ENCODE results near the gene USF1.
"Not testable (repeated sequence)": the region's sequence is repeated elsewhere in the genome, so short reads cannot be mapped to it uniquely, and the experiment has no call there.

USF1 gene

DNA sequence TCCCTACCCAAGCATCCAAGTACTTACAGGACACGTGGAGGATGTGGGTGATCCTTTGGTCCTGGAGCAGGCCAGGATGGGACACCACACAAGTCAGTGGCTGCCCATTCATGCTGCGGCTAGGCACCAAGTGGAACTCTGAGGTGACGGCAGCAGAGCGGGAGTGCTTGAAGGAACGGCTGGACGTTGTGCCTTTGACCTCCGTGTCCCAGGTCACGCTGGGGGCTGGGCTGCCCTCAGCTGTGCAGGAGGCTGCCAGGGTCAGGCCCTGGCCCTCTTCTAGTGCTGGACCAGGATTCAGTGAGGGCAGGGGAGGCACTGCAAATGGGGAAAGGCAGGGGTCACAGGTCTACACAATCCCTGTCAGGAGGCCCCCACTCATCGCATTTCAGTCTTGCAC is 31.6 kb upstream of the USF1 start:
- DNase-seq = no peak

DNA sequence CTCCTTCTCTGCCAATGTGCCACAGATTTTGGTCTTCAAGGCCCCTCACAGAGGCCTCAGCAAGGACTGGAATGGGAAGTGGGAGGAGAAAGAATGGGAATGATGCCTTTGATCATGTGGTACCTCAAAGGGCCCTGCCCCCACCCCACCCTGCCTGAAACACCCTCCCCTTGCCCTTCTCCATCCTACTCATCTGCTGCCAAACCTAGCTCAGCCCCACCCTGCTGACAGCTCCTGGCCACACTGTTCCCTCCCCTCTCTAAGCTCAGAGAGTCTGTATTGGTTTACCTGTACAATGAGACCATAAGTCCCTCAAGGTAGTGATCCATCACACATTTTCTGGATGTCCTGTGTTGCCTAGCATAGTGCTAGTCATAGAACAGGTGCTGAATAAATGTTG is 30.6 kb upstream of the USF1 start:
- no peak for DNase-seq

DNA sequence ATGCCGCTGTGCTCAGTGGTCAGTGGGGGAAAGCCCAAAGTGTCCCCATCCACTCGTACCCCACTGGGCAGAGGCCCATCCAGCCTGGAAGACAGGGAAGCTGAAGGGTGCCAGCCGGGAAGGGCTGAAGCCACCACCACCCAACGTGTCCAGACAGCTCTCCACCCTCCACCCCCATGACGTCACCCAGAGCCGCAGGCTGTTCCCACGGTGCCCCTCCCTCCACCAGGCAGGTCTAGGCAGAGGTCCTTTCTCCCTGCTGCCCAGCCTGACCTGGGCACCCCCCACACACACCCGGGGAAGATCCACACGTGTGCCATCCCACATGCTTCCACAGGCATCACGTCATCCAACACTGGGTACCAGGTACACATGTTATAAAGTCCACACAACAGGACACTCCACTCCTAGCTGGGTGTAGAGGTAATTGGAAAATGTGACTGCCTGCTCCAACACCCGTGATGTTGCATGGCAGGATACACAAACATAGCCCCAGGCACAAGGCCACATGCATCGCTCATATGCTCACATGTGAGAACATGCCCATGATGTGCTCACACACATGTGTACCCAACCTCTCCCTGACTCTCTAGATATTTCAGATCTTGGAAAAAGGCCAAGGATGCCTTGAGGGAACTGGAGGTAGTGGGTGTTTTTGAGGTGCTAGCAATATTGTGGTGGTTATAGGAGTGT is 29.0 kb upstream of the USF1 start:
- peak; percentile 25 for DNase-seq

DNA sequence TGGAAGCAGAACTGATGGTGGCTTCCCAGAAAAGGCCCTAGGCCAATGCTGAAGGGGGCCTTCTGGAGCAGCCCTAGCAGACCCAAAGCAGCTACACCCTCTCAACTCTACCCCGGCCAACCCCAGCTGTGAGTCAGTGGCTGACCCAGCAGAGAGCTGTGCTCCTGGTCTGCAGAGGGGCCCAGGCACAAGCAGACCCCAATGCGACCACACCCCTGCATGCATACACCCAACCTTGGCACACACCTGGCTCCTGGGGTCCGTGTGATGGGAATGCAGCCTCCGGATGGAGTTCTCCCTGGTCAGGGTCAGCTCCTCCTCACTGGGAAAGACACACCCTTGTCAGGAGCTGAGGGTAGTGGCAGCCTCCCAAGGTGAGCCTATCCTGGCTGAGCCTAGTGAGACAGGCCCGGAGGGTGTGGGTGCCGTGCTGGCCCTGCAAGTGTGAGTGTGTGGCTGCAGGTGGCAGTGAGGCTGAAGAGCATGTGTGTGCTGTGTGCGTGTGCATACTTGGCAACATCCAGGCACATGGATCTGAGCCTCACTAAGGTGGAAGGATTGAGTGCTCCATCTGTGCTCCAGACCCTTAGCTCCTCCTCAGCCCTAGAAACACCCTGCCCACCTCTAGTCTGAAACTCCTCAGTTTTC is 27.8 kb upstream of the USF1 start:
- DNase-seq = no peak

DNA sequence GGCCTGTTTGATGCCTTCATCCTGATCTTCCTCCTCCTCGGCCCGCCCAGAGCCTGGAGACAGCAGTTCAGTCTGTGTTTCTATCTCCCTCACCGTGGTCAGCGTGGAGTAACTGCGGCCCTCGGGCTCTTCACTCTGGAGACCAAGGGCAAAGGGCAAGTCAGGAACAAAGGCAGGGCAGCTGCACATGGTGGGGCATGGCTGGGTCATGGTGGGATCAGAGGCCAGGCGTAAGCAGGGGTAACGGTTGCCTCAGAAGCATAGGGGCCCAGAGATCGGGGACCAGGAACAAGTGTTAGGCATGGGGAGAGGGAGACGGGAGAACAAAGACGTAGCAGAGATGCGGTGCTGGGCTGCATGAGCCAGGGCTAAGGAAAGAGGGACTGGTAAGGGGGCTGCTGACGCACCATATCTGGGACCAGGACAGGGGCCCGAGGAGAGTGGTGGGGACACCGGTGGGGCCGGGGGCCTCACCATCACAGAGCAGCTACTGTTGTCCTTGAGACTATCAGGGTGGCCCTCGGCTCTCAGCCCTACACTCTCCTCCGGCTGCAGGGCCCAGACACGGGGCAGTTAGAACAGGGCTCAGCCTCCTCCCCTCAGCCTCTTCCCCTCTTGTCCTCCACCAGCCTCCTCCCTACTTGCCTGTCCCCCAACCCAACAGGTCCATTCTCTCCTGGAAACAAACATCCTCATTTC is 27.1 kb upstream of the USF1 start:
- DNase-seq = no peak

DNA sequence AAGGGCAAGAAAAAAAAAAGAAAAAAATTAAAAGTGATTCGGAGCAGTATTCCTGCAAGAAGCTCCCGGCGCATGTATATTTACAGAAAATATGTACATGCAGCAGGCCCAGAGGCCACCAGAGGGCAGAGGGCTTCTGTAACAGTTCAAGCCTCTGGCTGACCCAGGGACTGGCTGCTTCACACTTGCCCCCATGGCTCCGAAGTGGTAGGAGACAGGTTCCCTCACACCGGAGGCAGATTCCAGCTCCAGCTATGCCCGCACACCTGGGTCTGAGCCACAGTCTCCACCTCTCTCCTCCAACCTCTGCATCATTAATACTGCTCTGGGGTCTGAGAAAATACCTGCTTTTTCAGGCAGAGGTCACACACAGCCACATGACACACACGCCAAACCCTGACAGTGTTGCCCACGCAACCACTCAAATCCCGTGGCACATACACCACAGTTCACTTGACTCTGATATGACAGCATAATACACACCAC is 26.2 kb upstream of the USF1 start:
- DNase-seq = no peak

DNA sequence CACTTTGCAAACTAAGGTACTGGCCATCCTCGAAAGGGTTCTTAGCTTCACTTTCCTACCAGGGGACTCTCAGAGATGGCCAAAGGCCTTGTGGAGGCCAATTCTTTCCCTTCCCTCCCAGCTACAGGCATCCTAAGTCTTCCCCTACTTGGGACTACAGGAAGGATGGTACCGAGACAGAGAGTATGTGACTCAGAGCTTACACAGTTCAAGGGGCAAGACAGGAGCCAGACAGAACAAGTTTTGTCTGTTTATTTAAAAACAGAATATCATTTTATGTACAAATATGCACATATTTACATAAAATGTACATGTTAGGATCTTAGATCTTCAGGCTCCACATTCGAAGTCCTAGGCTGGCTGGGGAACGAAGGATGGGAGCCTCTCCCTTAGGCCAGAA is 25.0 kb upstream of the USF1 start:
- DNase-seq = no peak

DNA sequence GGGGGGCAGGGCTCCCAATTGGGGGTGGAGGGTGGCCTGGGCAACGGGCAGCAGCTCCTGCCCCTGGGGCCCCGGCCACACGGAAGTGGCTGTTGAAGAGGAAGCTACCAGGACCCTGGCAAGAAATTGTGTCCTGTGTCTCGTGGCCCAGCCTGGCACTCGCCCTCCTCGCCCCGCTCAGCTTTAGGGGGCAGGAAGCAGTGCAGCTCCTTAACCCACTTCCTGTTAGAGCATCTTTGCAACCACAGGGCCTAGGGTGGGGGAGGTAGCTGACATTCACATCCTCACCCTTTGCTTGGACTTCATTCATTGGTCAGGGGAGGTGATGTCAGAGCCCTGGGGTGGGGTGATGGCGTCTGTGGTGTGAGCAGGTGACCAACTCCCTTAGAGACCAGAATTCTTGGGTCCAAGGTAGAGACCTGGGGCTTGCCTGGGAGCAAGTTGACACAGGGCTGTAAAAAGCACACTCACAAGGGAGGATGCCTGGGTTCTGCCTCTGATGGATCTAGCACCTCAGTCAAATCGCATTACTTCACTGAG is 24.0 kb upstream of the USF1 start, which contains the start of gene ARHGAP30:
TSS of gene ARHGAP30 (minus strand) at position 161 of the 540 bp plus-strand sequence. CDS start 267 bp downstream, outside the sequence.
- DNase-seq = no peak

DNA sequence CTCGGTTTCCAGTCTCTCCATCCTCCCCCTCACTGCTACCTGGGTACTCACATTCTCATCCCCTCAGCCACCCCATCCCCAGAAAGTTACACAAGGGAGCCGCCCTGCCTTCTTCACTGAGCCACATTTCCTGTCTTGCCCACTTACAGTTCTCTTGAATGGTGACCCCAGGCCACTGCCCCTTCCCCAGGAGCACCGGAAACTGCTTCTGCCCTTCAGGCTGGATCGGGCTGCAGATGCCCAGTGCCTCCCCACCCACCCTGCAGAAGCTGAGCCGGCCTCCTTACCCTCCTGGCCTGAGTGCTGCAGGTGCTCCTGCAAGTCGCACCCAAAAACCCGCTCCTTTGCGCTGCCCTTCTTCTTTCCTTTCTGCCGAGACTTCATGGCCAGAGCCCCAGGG is 23.5 kb upstream of the USF1 start:
- no peak for DNase-seq

DNA sequence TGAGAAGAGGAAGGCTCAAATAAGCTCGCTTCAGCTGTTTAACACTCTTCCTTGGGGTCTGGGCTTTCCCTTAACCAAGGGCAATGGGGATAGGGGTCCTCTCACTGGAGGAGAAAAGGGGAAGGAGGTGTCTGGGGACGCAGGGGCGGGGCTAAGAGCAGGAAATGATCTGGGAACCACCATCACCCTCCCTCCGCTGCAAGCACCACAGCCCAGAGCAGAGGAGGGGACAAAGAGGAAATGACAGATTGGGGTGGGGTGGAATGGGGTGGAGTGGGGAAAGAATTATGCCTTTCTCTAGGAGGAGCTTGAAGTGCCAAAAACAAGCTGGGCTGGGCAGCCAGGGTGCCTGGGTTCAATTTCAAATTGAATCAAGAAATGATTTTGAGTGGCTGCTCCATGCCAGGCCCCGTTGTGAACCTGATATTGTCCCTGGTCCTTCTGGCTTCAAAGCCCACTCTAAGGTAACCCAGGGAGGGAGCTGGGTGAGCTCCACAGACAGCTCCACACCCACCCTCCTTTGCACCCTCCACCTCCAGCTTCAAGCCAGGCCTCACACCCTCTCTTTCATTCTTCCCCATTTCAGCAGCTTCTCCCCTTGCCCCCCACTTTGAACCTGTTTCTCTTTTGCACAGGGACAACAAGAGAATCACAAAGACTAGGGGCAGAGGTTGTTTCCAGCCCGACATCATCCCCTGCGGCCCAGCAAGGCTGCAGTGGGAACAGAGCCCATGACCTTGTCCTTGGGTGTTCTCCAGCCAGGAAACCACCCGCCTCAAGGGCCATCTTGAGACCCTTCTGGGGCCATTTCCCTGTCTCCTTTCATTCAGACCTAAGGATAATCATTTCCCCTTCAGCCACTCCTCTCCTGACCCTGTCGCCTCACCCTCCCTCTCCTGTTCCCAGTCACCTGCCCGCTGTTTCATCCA is 22.8 kb upstream of the USF1 start:
- DNase-seq = no peak

DNA sequence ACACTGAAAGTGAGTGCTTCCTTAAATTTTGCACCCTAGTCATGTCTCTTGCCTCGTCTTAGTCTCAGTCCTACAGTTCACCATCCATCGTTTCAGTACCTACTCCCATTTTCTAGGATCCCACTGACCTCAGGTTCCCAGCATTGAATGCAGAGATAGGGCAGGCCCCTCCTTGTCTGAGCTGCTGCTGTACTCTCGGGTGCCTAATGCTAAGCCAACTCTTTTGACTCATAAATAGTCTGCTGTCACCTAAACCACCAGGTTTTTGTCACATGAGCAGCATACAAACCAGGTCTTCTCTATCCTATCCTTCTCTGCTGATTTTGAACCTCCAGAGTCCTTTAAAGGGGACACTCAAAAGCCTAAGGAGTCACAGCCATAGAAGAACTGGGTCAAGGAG is 20.9 kb upstream of the USF1 start:
- DNase-seq = no peak

DNA sequence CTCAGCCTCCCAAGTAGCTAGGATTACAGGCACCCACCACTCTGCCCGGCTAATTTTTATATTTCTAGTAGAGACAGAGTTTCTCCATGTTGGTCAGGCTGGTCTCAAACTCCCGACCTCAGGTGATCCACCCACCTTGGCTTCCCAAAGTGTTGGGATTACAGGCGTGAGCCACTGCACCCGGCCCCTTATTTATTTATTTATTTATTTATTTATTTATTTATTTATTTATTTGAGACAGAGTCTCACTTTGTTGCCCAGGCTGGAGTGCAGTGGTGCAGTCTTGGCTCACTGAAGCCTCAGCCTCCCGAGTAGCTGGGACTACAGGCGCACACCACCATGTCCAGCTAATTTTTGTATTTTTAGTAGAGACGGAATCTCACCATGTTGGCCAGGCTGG is 19.9 kb upstream of the USF1 start:
- DNase-seq = not testable (repeated sequence)

DNA sequence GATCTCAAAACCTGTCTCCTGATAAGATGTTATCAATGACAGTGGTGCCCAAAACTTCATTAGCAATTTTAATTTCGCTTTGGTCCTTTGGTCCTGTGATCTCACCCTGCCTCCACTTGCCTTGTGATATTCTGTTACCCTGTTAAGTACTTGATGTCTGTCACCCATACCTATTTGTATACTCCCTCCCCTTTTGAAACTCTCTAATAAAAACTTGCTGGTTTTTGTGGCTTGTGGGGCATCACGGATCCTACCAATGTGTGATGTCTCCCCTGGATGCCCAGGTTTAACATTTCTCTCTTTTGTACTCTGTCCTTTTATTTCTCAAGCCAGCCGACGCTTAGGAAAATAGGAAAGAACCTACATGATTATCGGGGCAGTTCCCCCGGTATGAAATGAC is 18.2 kb upstream of the USF1 start:
- DNase-seq = not testable (repeated sequence)

DNA sequence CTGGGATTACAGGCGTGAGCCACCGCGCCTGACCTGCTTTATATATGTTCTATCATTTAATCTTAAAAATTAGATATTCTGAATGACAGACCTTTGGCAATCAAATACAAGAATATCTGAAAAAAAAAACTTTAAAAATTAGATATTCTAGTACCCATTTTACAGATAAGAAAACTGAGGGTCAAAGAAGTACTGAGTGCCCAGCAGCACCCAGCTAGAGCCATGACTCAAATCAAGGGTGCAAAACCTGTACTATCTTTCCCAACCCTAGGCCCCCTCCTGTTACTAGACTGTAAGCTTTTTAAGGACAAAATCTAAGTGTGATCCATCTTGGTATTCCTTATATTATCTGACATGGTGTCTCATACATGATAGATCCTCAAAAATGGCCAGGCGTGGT is 15.6 kb upstream of the USF1 start:
- no peak for DNase-seq

DNA sequence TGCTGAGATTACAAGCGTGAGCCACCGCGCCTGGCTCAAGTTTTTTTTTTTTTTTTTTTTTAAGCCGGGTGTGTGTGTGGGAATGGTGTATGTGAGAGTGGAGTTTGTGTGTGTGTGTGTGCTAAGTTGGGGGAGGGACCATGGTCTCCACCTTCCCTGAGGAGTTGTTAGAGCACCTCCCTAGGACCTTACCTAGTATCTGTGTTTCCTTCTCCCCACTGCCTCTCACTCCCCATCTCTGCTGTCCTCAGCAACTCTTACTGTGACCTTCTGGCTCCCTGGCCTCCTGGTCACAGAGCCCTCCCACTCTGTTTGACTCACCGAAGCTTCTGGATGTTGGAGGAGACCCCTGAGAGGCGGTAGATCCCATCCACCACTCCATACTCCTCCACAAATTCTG is 13.5 kb upstream of the USF1 start:
- no peak for DNase-seq

DNA sequence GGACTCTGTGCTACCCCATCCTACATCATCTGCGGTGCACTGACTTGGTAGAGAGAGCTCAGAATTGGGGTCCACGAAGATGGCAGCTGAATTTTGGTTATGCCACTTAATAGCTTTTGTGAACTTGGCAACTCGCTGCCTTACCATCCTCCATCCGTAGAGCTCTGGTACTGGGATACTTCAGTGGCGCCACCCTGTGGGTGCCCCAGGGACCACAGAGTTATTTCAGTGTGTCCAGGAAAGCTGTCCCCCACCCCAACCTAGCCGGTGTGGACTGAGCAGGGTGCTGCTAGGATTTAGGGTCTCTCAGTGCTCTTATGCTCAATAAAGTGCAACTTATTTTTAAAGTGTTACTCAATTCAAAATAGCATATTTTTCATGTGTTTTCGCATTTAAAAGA is 9.0 kb upstream of the USF1 start:
- DNase-seq = no peak

DNA sequence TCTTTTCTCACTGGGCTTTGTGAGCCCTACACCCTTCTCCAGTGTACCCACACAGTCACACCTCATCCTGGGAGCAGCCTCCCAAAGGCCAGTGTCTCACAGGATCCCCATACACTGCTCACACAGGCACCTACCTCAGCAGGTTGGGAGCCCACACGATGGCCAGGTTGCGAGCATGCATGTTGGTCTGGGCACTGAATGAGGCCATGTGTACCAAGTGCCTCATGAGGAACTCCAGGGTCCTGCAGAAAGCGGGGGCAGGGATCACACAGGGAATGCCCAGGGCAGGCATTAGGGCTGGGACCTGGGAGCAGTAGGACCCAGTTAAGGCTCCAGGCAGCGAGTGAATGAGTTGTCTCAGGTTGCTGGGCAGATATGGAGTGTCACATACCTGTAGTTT is 8.5 kb upstream of the USF1 start:
- no peak for DNase-seq

DNA sequence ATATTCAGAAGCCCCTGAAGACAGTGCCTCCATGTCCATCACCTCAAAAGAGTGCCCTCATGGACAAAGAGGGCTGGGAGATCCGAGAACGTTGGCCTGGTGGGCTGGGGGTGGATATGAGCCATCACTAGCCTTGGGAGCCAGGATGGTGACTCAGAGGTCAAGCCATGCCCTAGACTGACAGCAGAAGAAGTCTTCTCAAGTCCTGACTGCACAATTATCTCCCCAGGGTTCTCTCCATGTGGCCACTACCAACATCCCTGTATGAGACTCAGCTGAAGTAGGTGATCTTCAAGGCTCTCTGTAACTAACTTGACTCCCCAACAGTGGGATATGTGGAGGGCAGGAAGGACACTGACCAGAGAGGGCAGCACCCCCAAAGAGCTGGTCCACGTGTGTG is 7.1 kb upstream of the USF1 start:
- DNase-seq = no peak

DNA sequence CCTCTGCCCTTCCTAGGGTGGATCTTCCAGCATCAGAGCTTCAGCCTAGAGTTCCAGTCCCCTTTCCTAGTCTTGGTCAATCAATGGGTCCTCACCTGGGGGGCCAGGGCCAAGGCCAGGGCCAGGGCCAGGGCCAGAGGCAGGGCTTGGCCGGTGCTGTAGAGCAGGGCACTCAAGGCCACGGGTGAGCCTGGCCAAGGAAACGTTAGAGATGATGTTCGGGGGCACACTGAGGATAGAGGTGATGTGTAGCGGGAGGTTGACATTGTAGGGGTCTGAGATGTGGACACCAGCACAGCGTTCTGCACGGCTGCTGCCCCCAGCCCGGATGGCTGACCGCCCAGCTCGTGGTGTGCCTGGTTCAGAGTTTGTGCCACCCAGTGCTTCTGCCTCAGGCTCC is 5.4 kb upstream of the USF1 start:
- no peak for DNase-seq

DNA sequence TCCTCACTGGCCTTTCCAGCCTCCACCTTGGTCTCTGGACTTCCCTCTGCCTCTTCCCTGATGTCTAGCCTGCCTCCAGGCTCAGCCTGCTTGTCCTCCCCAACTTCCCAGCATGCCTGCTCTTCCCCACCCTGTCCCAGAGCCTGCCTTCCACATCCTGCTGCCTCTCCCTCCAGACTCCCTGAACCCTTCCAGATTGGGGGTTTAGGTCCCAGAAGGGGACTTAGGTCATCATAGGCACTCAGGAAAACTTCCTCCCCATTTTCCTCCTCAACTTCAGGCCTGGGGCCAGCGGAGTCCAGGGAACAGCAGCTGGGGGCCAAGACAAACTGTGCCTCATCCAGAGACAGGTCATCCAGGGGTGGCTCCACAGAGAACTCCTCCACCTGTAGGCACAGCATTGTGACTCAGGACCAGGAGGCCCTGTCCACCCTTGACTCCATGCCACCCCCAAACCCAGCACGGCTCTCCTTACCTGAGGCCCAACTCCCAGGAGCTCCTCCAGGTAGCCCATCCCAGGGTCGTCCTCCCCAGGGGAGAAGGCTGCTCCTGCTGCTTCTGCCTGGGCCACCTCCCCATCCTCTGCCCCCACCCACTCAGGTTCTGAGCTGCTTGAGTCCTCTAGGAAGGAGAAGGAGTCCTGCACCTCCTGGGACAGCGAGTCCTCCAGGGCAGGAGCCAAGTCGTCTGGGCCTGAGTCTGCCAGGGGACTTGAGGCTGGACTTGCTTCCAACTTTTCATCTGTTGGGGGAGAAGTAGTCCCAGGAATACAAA is 3.4 kb upstream of the USF1 start:
- DNase-seq = no peak

DNA sequence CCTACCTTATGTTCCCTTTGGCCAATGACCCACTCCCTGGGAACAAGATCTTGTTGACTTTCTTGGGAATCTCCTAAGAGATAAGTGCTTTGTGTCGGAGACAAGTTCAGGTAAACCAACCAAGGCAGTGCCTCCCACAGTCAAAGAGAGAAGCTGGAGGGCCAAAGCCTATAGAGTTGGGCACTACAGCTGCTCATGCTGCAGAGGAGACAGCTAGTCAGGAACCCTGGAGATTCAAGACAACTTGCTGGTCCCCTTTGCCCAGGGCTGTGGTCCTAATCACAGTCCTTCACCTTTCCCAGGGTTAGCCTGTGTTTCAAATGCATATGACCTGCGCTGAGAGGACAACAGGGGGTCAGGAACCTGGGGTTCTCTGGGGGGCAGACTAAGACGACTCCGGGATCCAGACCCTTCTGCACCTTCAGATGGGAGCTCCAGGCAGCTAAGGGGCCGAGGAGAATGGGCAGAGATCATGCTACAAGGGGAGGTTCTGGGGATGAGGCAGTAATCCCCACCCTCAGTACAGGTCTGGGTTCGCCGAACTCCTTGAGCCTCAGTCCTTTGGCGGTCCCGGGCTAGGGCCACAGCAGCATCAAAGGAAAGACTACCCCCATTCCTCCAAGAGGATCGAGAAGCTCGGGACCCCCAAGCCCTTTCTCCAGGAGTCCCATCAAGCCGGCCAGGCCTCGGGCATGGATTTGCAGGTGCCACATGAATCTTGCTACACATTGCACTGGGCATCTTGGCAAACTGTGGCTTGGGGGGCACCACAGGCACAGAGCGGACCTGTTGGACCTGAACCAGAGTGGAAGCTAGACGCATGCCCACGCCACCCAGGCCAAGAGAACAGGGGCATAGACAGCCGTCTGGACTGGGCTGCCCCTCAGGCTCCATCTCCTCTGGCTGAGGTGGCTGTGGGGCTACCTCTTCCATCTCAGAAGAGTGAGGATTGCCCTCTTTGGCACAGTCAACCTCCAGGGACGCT is 2.0 kb upstream of the USF1 start:
- no peak for DNase-seq

Data from NCI-H2171 treated with DMSO at 0.1 percent for 48 hours (cell line).